ENCODE data around the gene KAT6B.
A peak's percentile ranks its signal among the peaks of the same experiment; 100 is the strongest.

KAT6B gene

DNA sequence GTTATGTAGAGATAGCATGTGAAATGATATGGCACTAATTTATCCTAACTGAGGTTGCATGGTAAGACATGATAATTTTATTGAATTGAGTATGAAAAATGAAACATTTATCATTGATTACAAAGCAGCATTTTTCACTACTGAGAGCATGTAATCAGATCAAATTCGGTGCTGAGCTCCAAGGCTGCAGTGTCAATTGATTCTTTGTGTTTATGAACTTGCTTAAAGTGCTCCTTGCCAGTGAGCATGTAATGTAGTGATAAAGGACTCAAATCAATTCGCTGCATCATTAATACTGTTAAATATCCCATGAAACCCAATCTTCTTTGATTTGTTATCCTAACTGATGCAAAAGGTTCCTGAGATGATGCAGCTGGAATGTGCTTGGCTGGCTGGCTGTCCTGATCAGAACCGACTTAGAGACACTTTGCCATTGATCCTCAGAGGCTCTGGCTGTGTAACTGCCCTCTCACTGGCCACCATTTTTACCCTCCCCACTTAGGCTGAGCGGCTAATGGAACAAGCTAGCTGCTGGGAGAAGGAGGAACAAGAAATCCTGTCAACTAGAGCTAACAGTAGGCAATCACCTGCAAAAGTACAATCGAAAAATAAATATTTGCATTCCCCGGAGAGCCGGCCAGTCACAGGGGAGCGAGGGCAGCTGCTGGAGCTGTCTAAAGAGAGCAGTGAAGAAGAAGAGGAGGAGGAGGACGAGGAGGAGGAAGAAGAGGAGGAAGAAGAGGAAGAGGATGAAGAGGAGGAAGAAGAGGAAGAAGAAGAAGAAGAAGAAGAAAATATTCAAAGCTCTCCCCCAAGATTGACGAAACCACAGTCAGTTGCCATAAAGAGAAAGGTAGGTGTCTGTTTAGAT lies 195.2 kb downstream of the KAT6B start:
- DNase-seq, result no peak

DNA sequence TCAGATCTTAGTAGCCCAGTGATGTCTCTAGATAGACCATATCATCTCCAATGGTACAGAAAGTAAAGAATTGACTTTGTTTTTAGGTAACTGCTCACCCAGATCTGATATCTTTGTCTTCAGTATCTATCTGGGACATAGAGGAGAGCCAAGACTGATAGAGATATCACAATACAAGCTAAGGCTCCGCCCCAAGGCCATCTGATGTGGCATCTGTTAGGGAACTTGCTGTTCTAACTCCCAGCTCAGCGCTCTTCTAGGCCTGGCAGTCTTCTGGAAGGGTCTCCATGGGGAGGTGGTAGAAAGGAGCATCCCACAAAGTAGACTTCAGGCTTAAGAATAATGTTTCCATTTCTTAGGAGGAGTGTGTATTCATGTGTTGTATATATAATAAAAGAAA lies 196.7 kb downstream of the KAT6B start:
- DNase-seq, result no peak

DNA sequence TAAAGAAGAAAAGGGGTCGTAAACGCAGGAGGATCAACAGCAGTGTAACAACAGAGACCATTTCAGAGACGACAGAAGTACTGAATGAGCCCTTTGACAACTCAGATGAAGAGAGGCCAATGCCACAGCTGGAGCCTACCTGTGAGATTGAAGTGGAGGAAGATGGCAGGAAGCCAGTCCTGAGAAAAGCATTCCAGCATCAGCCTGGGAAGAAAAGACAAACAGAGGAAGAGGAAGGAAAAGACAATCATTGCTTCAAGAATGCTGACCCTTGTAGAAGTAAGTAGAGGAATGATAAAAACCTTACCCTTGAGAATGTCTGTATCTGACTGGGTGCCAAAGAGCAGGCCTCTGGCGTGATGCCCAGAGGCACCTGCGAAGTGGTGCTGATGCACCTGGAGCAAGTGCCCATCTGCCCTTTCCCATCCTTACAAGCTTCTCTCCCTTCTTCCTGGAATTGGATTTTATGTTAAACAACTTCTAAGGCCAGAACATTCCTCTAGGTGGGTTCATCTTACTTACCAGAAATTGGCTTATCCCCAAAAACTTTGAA lies 198.6 kb downstream of the KAT6B start:
- DNase-seq, result no peak

DNA sequence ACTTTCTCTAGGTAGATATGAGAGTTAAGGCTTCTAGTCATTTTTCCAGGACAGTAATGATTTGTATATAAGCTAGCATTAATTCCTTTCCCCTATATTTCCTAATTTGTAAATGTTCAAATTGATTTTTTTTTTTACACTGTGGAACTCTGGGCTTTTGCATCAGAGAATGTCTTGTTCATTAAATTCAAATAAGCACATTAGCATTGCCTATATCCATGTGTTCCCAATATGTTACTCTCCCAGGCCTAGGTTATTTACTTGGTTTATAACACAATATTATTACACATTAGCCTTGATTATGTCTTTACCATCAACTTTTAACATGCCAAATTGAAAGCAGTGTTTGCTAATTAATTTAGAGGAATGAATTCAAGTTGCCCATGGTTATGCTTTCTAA lies 201.6 kb downstream of the KAT6B start:
- DNase-seq, result no peak

DNA sequence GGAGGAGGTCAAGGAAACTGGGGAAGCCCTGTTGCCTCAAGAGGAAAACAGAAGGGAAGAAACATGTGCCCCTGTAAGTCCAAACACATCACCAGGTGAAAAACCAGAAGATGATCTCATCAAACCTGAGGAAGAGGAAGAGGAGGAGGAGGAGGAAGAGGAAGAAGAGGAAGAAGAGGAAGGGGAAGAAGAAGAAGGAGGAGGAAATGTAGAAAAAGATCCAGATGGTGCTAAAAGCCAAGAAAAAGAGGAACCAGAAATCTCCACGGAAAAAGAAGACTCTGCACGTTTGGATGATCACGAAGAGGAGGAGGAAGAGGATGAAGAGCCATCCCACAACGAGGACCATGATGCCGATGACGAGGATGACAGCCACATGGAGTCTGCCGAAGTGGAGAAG lies 202.3 kb downstream of the KAT6B start:
- DNase-seq, result no peak

DNA sequence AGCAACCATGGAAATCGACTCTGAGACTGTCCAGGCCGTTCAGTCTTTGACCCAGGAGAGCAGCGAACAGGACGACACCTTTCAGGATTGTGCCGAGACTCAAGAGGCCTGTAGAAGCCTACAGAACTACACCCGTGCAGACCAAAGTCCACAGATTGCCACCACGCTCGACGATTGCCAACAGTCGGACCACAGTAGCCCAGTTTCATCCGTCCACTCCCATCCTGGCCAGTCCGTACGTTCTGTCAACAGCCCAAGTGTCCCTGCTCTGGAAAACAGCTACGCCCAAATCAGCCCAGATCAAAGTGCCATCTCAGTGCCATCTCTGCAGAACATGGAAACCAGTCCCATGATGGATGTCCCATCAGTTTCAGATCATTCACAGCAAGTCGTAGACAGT lies 203.0 kb downstream of the KAT6B start:
- DNase-seq, result no peak

DNA sequence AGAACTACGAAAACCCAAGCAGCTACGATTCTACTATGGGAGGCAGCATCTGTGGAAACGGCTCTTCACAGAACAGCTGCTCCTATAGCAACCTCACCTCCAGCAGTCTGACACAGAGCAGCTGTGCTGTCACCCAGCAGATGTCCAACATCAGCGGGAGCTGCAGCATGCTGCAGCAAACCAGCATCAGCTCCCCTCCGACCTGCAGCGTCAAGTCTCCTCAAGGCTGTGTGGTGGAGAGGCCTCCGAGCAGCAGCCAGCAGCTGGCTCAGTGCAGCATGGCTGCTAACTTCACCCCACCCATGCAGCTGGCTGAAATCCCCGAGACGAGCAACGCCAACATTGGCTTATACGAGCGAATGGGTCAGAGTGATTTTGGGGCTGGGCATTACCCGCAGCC lies 203.5 kb downstream of the KAT6B start:
- peak; percentile 64 for DNase-seq

DNA sequence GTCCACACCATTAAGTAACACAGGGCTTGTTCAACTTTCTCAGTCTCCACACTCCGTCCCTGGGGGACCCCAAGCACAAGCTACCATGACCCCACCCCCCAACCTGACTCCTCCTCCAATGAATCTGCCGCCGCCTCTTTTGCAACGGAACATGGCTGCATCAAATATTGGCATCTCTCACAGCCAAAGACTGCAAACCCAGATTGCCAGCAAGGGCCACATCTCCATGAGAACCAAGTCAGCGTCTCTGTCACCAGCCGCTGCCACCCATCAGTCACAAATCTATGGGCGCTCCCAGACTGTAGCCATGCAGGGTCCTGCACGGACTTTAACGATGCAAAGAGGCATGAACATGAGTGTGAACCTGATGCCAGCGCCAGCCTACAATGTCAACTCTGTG lies 204.0 kb downstream of the KAT6B start:
- no peak for DNase-seq

DNA sequence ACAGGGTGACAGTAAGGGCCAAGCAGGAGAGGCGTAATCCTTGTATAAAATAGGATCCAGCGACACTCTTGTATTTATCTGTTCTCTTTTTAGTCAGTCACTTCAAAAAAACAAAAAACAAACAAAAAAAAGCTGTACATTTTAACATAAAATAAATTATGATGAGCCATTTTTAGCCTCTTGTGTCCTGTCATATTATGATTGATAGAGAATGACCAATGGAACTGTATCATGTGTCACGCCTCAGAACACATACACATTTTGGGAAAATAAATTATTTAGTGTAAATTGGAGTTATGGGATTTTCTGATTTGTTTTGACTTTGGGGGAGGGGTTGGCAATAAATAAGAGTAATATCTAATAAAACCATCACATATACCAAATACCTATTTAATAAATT lies 205.7 kb downstream of the KAT6B start:
- no peak for DNase-seq

DNA sequence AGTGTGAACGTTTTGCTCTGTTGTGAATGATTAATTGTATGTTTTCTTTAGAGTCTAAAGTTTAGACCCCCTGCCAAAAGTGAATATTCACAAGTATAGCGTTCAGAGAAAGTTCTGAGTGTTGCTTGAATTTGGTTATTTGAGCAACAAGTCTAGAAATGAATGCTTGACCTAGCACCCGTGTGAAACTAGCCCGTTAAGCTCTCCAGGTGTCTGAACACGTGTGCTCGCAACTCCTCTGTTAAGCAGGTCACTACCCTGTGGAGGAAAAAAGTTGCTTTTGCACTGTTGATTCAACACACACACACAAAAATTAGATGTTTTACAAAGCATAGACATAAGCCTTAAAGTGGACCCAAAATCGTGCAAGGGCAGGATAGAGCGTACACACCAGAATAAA lies 206.4 kb downstream of the KAT6B start:
- DNase-seq, result no peak

DNA sequence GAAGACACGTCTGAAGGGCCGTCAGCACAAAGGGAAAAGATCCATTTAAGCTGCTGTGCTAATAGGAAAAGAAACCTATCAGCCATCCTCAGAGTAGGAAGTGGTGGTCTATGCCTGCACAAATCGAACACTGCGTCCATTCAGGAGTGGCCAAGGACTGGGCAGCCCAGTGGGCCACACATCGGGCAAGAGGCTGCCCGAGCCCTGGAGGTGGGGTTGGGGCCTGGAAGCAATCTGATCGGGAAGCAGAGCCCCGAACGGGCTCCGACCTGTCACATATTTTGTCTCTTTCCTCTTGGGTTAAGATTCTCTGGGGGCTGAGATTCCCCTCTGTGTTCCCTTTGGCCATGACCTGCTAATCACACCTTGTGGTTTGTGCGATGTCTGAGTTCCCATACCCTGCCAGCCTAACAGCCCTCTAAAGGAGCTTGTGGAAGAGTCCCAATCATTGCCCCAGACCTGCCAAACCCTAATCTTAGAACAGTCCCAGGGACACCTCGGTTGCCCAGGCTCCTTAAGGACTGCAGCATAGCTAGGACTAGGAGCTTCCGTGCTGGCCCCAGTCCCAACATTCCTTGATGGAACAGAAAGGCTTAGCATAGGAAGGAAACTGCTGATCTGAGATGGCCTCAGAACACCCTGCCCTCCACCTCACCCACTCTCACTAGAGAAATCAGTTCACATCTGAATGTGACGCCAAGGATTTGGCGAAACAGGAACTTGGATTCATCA lies 207.2 kb downstream of the KAT6B start:
- DNase-seq, result no peak

DNA sequence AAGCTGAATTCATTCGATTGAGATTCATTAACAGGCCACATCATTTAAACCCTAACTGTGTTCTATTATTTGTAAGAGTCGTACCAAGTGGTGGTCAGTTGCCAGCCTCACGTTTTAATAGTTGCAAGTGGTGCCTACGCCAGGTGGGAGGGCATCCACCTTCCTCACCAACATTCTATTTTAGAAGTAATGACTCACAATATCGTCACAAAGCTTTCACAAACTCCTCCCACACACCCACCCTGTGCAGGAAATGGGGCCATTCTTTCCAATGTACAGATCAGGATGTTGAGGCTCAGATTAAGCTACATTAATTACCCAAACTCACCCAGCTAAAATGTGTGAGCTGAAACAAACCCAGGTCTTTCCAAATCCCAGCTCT lies 207.7 kb downstream of the KAT6B start:
- DNase-seq, result no peak

DNA sequence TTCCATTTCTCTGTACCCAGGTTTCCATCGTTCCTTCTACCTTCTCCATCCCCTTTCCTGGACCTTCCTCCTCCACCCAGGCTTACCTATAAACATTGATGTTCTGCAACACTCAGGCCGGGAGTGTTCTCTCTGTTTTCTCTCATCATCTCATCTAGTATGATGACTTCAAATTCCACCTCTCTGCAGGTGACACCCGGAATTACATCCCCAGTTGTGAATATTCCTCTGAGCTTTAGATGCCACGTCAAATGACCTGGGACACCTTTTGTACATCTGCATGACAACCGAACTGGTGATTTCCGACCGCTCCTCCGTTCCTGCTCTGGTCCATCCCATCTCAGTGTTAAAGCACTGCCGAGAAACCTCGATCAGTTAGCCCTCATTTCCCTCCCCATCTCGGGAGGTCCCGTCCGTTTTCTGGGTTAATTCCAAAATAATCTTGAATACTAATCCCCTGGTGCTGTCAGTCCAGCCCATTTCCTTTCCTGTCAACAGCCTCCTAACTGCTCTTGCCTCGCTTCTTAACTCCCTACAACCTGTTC lies 208.4 kb downstream of the KAT6B start:
- no peak for DNase-seq

DNA sequence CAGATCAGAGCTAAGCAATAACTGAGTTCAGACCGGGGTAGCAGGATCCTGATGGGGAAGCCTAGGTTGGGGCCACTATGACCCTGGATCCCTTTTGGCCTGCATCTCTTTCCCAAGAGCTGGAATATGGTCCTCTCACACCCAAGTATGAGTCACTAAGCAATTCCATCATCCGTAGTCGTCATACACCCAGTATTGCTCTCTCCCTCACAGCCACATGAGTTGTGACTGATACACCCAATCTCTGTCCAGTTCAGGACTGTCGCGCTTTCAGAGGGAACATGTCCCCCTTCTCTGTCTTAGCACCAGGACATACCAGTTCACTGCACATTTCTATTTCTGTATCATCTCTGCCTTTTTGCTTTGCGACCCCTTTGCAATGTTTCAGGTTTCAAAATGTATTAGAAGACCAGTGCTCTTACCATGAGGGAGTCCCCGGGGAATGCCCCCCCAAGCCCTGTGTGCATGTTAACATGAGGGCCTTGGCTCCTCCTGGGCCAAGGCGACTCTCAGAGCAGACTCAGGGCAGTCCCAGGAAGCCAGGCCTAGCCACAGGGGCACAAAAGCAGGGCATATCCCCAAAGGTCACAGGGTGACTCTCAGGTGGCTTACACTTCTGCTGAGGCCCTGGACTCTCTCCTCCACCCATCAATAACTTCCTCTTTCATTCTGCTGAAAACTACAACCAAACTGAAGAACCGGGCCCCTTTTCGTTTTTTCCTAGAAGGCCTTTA lies 209.7 kb downstream of the KAT6B start:
- no peak for DNase-seq

DNA sequence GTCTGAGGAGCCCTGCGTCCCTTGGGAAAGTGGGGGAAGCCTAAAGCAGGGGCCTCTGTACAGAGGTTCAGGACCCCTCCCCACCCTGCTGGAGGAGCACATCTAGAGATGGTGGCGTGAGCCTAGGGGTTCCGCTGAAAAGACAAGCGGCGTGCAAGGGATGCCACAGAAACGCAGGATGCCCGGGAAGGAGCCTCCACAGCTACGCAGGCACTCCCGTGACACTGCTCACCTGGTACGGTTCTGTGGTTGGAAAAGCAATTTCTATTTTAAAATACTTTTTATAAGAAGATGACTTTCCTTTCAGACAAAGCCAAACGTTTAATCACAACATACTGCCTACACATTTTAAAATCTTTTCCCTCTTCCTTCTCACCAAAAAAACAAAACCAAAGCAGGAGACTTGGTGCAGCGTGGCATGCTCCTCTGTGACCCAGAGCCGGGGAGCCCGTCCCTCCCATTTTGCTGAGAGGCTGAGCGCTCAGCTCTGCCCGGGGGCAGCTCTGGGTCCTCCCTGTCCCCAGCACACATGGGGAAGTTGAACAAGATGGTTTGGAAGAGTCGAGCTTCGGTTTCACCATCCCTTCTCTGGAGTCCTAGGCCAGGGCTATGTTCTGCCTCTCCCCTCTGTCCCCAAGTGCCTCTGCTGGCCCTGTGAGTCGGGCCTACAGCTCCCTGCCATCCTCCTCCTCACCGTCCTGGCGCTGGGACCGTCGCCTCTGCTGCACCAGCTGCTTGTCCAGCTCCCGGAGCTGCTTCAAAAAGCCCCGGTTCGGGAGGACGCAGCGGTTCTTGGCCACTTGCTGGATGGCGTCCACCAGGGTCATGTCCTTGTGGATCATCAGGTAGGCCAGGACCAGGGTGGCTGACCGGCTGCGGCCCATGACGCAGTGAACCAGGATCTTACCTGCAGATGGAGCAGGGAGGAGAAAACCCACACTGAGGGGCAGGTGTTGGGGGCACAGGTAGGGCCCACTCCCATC lies 211.1 kb downstream of the KAT6B start:
- no peak for DNase-seq

DNA sequence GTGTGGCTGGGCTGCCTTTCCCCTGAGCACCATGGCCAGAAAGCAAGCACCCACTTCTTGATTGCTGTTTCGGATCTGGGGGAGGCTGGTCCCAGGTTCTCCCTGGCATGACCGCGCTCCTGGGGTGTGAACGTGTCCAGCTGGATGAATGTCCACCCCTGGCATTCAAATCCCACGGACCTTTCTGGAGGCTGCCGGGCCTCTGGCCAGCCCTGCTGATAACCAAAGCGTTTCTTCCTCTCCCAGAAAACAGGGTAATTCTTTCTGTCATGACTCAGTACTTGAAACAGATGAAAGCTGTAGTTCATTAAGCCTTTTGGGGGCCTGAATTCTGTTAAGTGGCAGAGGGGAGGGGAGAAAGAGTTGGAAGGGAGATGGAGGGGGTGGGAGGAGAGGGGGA lies 211.9 kb downstream of the KAT6B start:
- DNase-seq, result no peak

DNA sequence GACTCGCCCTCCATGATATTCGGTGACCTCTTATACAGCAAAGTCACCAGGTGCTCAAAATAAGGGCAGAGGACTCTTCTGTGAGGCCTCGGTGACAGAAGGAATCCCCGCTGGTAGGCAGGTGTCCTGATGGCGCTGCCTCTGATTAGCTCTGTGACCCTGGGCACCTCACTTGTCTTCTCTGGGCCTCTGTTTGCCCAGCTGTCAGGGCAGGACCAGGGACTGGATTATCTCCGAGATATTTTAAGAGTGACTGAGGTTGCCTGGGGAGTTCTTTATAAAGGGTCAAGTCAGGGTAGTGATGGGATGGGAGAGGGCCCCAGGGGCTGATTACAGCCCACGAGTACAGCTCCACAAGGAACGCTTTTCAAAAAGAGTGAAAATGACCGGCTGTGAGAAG lies 214.2 kb downstream of the KAT6B start:
- DNase-seq, result no peak

DNA sequence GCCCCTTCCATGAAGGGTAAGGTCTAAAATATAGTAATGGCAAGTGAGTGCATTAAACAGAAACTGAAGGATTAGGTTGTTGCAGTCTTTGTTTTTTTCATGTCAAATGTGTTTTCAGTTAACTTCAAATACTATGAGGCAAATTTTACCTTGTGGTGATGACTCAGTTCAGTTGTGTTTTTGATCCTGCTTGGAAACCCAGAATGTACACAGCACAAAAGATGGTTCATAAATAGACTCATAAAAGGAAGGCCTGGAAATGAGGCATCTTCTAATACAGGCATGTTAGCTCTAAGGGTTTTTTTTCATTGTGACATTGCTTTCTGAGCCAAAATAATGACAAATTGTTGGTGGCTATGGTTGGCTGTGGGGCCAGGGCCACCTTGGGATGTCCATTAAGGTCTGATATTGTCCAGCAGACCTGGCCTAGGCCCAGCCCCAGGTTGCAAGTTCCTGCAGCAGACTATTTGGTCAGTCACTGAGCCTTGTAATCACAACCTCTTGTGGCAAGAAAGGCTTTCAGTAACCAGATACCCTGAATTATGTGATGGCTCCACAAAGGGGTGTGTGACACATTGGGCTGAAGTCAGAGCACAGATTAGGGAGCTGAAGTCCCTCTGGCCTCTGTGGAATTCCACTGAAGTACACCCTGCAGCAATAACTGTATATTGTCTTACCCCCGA lies 216.0 kb downstream of the KAT6B start:
- DNase-seq, result no peak

DNA sequence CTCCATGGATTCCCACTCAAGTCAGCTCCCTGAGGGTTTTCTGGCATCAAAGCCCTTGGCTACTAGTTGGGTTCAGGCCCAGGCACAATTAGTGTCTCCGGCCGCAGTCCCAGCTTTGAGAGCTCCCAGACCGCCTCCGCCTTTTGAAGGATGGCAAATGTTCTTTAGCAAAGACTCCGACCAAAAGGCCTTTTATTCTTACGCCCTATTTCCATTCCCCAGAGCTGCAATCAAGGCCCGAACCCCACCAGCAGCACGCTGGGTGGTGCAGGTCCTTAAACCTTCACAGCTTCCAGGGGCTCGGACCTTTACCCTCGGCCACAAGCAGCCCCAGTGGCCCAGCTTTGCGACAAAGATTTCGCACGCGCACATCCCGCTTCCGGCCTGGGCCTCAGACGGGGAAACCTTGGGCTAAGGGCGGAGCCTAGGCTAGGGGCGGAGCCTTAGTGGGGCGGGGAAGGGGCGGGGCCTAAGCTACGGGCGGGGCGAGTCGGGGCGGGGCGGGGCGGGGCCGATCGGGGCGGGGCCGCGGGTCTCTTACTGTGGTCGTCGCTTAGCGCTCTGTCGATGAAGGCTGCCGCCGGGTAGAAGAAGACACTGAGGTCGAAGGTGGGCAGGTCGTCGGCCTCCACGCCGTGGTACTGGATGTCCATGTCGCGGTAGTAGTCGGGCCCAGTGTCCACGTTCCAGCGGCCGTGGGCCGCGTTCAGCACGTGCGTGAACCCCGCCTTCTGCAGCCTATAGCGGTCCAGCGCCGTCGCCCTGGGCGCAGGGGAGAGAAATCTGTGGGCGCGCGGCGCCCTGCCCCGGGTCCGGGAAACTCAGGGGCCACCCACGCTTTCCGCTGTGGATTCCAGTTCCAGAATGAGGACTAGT lies 217.1 kb downstream of the KAT6B start:
- no peak for DNase-seq

DNA sequence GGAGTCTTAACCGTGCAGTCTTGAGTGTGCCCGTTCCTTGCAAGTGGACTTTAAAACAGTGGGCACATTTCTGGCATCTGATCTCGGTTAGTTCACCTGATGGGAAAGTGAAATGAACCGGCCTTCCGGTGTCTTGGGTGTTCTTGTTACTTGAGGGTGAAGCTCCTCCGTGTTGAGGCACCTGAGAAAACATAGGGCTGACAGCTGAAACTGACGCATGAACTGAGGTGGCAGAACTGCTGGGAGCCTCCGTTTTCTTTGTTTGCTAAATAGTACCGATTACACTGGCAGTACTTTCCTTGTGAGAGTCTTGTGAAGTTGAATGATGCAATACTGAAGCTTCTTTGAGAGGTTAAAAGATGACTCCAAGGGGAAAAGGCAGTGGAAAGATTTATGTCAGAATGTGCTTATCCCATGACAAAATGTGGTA lies 222.3 kb downstream of the KAT6B start:
- DNase-seq, result no peak

Data from right forelimb (tissue), 1 donor.